HS-5 (cell line): ENCODE results near the gene FRAT1.
"Not testable (repeated sequence)": the region's sequence is repeated elsewhere in the genome, so short reads cannot be mapped to it uniquely, and the experiment has no call there.

Source experiments
- DNase-seq: peaks from one replicate; pipeline ENCODE4 v3.0.0-alpha.2; 2012; ENCODE audit warnings: low read depth

Gene FRAT1, protein sequence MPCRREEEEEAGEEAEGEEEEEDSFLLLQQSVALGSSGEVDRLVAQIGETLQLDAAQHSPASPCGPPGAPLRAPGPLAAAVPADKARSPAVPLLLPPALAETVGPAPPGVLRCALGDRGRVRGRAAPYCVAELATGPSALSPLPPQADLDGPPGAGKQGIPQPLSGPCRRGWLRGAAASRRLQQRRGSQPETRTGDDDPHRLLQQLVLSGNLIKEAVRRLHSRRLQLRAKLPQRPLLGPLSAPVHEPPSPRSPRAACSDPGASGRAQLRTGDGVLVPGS

DNA sequence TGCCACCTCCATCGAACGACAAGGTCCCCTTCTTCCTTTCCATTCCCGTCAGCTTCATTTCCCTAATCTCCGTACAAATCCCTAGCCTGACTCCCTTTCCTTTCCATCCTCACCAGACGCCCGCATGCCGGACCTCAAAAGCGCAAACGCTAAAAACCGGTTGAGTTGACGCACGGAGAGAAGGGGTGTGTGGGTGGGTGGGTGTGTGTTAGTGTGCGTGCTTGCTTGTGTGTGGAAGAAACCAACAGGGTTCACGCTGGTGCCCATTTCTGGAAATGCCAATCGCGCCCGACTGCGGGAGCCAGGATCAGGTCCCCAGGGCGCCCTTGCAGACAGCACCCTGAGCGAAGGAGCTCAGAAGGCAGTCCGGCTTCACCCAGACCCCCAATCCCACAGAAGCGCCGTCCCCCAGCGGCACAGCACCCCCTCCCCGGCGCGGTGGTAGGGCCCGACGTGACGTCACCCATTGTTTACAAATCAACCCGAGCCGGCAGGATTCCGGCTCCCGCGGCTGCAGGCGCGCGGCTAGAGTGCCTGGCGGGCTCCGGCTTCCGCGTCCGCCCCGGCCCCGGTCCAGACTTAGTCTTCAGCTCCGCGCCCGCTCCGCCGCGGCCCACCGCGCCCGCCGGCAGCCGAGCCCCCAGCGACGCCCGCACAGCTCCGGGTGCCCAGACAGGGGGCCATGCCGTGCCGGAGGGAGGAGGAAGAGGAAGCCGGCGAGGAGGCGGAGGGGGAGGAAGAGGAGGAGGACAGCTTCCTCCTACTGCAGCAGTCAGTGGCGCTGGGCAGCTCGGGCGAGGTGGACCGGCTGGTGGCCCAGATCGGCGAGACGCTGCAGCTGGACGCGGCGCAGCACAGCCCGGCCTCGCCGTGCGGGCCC lies at the start of gene FRAT1:
Gene FRAT1 (plus strand): TSS at position 500 of the 880 bp plus-strand sequence. CDS start 183 bp downstream, at position 683.
- DNase-seq: peak; percentile 69

DNA sequence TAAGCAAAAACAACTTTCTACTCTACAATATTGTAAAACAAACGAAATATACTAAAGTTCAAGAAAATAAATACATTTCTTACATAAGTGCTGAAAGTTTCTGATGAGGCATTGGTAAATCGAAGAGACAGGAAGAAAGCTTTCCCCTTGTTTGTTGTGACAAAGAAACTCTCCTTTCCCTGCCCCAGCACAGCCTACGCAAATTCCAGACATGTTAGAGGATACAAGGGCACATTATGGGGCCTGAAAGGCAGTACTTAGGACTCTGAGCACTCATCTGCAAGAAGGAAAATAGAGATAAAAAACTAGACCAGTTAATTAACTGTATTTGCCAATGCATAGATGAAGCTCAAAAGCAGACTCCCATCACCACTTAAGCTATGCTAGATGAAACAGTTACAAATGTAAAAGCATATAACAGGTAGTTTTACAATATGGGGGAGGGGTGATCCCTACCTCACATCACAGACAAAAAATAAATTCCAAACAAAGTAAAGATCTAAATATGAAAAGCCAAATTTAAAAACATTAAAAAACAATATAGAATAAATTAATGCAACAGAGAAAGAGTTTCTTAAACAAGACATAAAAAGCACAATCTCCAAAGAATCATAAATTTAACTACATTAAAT lies 48.4 kb upstream of the FRAT1 start:
- no peak for DNase-seq

DNA sequence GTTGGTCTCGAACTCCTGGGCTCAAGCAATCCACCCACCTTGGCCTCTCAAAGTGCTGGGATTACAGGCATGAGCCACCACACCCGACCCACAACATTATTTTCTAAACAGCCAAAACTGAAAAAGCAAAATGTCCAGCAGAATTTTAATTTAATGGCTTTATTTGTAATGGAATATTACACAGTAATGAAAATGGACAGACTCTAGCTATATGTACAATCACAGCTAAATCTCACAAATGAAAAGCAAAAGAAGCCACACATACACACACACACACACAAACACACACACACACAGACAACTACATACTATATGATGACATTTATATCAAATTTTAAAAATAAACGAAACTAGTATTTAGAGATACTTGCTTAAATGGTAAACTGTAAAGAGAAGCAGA lies 45.4 kb upstream of the FRAT1 start:
- DNase-seq: no peak

DNA sequence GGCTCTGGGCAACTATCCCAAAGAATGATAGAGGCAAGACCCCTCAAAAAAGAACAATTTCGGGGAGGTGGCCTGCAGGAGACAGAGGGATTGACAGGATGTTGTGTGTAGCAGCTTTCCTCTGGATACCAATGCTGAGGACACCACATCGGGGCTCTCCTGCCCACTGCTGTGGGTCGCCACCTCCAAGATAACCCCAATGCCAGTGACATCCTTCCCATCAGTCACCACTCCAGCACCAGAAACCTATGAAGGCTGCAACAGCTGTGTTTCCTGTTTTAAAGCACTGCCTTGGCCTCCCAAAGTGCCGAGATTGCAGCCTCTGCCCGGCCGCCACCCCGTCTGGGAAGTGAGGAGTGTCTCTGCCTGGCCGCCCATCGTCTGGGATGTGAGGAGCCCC lies 44.2 kb upstream of the FRAT1 start:
- no peak for DNase-seq

DNA sequence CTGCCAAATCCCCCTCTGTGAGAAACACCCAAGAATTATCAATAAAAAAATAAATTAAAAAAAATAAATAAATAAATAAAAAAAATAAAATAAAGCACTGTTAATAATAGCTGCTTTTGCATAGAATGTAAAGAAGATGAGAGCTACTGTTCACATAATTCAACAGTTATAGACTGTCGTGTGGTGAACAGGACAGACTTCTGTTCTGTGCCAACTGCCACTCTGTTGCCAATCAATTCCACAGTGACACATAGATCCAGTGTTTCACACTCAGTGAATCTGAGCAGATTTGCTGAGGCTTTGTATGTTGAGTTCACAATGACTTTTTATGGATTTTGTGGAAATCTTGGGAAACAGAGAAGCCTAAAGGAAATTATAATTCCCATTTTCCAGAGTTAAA lies 41.5 kb upstream of the FRAT1 start:
- DNase-seq: no peak

DNA sequence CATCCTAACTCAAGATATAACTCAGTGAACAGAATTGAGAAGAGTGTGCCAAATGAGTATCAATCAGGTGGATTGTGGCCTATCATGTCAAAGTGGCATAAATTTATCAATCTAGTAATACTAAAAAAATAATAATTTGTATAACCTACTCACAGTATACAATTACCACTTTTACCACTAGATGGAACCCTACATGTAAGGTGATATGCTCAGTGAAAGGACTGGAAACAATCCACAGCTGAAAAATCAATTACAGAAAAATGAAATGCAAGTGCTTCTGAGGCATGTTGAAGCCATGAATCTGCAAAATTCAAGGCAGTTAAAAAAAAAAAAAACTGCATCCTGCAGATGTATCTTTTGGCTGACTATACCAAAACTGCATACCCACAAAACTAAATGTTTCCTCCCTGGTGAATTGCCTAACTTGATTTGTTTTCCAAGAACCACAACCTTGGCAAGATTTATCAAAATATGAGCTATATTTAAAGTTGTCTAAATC lies 40.5 kb upstream of the FRAT1 start:
- DNase-seq: peak; percentile 74

DNA sequence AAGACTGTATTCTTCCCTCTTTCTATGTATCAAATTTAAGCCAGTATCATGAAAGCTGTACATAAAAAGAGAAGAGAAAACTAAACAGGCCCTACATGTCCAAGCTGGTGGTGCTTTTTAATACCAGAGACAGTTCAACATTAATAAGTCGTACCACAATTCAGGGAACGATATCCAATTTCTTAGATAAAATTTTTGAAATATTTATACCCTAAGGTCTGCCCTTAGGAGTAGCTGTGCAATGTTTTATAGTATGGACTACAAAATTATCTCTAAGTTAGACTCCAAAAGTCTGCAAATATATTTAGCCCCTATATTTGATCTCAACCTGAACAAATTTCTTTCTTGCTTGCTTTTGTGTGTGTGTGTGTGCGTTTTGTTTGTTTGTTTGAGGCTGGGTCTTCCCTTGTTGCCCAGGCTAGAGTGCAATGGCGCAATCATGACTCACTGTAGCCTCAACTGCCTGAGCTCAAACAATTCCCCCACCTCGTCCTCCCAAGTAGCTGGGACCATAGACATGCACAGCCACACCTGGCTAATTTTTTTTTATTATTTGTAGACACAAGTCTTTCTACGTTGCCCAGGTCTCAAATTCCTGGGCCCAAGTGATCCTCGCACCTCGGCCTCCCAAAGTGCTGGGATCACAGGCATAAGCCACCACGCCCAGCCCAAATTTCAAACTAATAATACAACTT lies 39.8 kb upstream of the FRAT1 start:
- no peak for DNase-seq

DNA sequence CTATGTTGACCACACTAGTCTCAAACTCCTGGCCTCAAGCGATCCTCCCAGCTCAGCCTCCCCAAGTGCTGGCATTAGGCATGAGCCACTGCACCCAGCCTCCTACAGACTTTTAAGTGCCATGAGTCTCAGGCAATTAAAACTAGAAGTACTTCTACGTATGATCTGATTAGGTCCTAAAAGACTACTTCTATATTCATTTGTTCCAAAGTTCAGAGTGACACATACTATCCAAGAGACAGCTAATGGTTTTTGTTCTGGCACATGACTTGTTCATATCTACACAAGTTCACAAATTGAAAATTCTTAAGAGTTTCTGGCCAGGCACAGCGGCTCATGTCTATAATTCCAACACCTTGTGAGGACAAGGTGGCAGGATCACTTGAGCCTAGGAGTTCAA lies 38.3 kb upstream of the FRAT1 start:
- DNase-seq: no peak

DNA sequence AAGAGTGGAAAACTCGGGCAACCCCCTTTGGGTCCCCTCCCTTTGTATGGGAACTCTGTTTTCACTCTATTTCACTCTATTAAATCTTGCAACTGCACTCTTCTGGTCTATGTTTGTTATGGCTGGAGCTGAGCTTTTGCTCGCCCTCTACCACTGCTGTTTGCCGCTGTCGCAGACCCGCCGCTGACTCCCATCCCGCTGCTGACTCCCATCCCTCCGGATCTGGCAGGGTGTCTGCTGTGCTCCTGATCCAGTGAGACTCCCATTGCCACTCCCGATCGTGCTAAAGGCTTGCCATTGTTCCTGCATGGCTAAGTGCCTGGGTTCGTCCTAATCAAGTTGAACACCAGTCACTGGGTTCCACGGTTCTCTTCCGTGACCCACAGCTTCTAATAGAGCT lies 29.0 kb upstream of the FRAT1 start:
- DNase-seq: not testable (repeated sequence)

DNA sequence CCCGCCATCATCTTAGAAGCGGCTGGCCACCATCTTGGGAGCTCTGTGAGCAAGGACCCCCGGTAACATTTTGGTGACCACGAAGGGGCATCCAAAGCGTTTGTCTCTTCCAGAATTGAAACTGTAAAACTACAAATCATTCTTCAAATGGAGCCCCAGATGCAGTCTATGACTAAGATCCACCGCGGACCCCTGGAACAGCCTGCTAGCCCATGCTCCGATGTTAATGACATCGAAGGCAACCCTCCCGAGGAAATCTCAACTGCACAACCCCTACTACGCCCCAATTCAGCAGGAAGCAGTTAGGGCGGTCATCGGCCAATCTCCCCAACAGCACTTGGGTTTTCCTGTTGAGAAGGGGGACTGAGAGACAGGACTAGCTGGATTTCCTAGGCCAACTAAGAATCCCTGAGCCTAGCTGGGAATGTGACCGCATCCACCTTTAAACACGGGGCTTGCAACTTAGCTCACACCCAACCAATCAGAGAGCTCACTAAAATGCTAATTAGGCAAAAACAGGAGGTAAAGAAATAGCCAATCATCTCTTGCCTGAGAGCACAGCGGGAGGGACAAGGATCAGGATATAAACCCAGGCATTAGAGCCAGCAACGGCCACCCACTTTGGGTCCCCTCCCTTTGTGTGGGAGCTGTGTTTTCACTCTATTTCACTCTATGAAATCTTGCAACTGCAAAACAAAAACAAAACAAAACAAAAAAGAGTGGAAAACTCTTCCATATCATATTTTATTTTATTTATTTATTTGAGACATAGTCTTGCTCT lies 28.3 kb upstream of the FRAT1 start:
- not testable (repeated sequence) for DNase-seq

DNA sequence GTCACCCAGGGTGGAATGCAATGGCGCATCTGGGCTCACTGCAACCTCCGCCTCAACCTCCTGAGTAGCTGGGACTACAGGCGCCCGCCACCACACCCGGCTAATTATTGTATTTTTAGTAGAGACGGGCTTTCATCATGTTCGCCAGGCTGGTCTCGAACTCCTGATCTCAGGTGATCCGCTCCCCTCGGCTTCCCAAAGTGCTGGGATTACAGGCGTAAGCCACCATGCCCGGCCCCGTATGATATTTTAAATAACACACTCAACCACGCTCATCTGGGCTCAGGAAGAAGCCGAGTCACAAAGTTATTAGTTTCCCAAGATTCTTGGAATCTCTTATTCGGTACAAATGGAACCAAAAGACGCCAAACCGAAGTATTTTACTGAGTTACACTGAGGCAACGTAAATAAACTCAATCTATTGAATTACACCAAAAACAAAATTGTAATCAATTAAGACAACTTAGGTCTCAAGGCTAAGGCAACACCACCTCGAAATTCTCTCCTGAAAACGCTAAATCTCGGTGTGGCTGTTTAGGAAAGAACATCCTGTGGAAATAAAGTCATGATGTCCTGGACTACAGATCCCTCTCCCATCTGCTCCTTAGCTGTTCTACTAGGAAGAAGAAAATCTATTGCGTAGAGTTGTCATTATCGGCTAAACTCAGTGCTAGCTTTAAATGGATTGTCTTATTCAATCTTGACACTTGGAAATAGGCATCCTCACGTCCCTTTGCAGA lies 27.5 kb upstream of the FRAT1 start:
- DNase-seq: no peak

DNA sequence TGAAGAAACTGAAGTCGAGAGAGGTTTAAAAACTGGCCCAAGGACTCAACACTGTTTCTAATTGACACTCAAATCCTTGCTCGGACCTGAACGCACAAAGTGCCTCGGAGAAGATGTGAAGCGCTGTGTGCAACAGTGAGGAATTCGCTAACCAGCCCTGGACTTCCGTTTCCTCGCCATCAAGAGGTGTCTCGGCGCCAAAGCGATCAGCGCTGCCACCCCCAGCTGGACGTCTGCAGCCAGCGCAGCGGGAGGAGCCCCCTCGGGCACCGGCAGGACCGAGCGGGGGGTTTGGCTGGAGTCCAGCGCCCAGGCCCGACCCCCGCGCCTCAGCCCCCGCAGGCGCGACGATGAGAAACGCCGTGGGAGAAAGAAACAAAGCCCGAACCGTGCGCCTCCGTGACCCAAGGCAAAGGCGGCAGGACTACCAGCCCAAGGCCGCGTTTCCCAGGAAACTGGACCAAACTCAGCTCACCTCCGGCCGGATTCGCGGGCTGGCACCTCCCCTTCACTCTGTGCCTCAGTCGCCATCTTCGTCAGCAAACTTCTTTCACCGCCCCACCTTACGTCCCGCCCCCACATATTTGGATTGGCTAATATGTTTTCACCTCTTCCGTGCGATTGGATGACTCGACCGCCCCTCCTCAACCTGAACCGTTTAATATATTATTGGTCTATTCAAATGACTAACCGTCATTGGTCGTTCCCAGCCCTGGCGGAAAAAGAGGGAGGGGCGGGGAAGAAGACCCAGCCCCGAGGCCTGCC lies 26.8 kb upstream of the FRAT1 start, which contains the start of gene ARHGAP19:
Gene ARHGAP19 (minus strand): TSS at position 541 of the 765 bp plus-strand sequence. CDS start 10 bp downstream, at position 531.
- DNase-seq: peak; percentile 95

DNA sequence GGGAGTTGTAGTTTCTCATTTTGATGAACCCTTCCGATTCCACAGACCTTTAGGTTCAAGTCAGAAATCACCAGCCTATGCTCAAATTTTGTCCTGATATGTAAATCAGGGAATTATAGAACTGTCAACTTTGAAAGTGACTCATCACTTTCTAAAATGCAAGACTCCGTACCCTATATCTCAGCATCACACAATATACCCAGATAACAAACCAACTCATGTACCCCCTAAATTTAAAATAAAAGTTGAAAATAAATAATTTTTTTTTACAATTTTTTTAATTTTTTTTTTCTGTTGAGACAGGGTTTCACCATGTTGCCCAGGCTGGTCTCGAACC lies 26.2 kb upstream of the FRAT1 start:
- DNase-seq: no peak

DNA sequence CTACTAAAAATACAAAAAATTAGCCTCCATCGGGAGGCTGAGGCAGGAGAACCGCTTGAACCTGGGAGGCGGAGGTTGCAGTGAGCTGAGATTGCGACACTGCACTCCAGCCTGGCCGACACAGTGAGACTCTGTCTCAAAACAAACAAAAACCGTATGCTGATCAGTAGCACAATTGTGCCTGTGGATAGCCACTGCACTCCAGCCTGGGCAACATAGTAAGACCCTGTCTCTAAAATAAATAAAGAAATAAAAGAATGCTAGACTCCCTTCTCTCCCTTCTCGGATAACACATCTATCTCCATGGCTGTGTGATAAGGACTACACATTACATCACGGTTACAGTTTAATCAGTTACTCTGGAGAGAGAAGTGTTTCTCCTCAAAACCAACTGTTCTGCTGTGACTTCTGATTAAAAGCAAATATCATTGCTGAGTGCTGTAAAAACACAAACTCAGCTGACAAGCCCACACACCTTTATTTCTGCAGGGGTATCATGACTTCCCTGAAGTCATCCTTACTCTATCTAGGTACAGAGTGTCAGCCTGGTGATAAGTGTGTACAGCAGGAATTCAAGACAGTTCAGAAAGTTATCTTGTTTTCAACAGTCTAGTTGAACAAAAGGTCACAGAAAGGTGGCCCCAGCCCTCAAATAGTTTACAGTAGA lies 21.4 kb upstream of the FRAT1 start:
- DNase-seq: no peak

DNA sequence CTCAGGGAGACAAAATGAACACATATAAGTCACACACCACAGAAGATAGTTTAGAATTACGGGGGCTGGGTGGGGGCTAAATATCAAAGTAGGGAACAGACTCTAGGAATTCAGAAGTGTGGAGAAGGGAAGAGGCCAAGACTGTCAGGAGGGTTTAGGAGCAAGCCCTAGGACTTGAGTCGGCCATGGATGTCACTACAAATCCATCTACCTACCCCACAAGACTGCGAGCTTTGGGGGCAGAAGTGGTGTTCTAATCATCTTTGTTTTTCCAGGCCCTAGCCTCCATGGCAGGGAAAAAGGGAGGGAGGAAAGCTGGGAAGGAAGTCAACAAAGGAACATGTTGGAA lies 20.9 kb upstream of the FRAT1 start:
- no peak for DNase-seq

DNA sequence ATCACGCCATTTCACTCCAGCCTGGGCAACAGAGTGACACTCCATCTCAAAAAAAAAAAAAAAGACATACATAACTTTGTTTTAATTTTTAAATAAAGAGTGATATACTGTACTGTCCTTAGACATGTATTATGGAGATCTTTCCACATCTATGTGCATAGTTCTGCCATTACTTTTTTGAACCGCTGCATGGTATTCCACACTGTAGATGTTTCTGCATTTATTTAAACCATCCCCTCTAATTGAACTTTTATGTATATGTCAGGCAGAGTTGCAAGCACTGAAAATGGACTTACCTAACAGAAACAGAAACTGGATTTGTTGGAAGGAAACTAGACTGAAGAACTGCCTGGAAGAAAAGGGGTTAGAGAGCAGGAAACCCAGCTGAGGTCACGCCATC lies 18.1 kb upstream of the FRAT1 start:
- no peak for DNase-seq

DNA sequence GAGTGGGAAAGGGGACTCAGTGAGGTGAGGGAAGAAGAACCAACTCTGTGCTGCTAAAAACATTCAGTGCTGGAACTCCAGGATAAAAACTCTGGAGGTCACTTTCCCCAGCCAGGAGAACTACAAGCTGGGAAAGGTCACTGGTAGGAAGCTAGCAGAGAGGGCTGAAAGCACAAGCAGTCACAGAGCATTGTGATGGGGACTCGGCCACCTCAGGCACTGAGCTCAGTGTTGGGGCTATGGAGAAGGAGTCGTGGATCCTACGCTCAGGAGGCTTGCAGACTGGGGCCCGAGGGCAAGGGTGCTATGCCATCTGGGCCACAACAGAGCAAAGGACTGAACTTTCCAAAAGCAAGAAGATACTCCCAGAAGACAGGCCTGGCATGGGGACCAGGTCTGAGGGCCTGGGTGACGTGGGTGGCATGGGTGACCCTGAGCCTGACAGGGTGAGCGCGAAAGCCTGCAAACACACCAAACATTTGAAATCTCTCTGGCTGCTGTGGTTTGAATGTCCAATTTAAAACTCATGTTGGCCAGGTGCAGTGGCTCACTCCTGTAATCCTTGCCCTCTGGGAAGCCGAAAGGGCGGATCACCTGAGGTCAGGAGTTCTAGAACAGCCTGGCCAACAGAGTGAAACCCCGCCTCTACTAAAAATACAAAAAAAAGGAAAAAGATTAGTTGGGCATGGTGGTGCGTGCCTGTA lies 16.8 kb upstream of the FRAT1 start:
- no peak for DNase-seq

DNA sequence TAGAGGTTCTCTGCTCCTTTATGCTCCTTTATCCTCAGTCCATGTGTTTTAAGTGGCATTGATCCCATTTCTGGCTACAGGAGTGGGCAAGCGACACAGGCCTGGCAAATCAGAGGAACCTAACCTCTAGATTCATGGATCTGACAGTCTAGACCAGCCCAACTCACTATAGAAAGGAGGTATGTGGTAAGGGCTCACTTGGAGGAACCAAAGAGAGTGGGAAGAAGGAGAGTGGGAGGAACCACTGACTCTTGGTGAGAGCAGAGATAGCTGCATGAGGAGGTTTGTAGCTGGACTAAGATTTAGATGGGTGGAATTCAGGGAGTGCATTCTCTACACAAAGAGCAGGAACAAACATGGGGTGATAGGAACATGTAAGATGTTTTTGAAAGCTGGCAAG lies 11.6 kb upstream of the FRAT1 start:
- DNase-seq: no peak
